ENCODE data around the gene CD24. TPM values are rescaled to one million over a fixed set of nuclear protein-coding genes. Genes with fewer than 3 reads are reported as not detected.

The CD24 gene
- total and polyA plus RNA-seq, 2 of the 8 experiments (the other 6 are each of a cell fraction or from before 2014, with no cell fraction given), result 2,134 to 2,327 TPM

GRCh38 chr6:106961801-106962200 lies 12.7 kb downstream of the CD24 start:
- Histone ChIP-seq H3K56ac (replicated peaks; ENCODE audit: insufficient read length, low read depth, low read length) (no peak overlapping the region), H2AK5ac (ENCODE audit: low read depth, low read length) (no peak overlapping the region), H4K20me1 (replicated peaks in 1 of 2; ENCODE audit: control insufficient read depth in 1 of 2, insufficient read depth in 2 of 2, low read length in 2 of 2) (no peaks in the 10 kb centered on the region), H2BK5ac (ENCODE audit: low read depth, low read length) (no peak overlapping the region), H3K79me2 (ENCODE audit: control insufficient read depth in 1 of 2, insufficient read depth in 2 of 2, low read length in 2 of 2) (no peaks in the 10 kb centered on the region), H2BK120ac (replicated peaks; ENCODE audit: low read depth, low read length) (no peak overlapping the region), H2AFZ (ENCODE audit: low read length) (no peak overlapping the region), H3K14ac (ENCODE audit: insufficient read length) (no peak overlapping the region), H3K23ac (ENCODE audit: insufficient read length) (no peak overlapping the region), H3K18ac (ENCODE audit: extremely low read depth, low read length) (no peak overlapping the region), H4K8ac (ENCODE audit: extremely low read depth, insufficient read depth, low read length) (no peak overlapping the region), H3K36me3 (ENCODE audit: control insufficient read depth in 2 of 4, insufficient read depth in 4 of 4, low read length in 3 of 4) (no peaks in the 10 kb centered on the region), H3K9ac (replicated peaks in 1 of 4; ENCODE audit: extremely low read depth in 1 of 4, low read depth in 3 of 4, low read length in 3 of 4) (no peak overlapping the region), H3K23me2 (ENCODE audit: low read depth, low read length) (no peaks in the 10 kb centered on the region), H3K9me3 (ENCODE audit: insufficient read depth in 2 of 2, low read depth in 1 of 2, low read length in 1 of 2) (no peaks in the 10 kb centered on the region; a peak in 1 of 4 replicates), H2BK12ac (ENCODE audit: low read depth, low read length) (no peak overlapping the region), H4K91ac (replicated peaks; ENCODE audit: insufficient read length, low read length) (no peak overlapping the region), H4K5ac (ENCODE audit: insufficient read length, low read depth, low read length) (no peak overlapping the region), H3K4ac (replicated peaks; ENCODE audit: insufficient read length, low read depth, low read length) (no peak overlapping the region), H2BK20ac (ENCODE audit: low read length) (no peak overlapping the region), H3K4me2 (ENCODE audit: insufficient read depth in 1 of 2, low read depth in 2 of 2, low read length in 2 of 2) (no peak overlapping the region), H2BK15ac (ENCODE audit: low read length) (no peak overlapping the region), H3K4me1 (replicated peaks in 1 of 4; ENCODE audit: control insufficient read depth in 3 of 4, insufficient read depth in 4 of 4, low read length in 3 of 4) (no peaks in the 10 kb centered on the region), H3K79me1 (ENCODE audit: low read depth, low read length) (no peaks in the 10 kb centered on the region), H3K4me3 (ENCODE audit: extremely low read depth in 1 of 4, insufficient read depth in 2 of 4, low read depth in 3 of 4, low read length in 4 of 4) (no peak overlapping the region), H3K27me3 (replicated peaks in 1 of 4; ENCODE audit: control insufficient read depth in 3 of 4, extremely low read depth in 1 of 4, insufficient read depth in 3 of 4, low read length in 3 of 4) (no peaks in the 10 kb centered on the region), H3K27ac (ENCODE audit: low read depth, low read length) (no peak overlapping the region)
- 95% methylated on average over 2 of the region's 2 CpGs; no CpG with 5 or more reads in 1 of the 2 experiments for WGBS, 2 experiments (ENCODE audit: extremely low coverage in 1 of 2, insufficient coverage in 1 of 2, insufficient read length in 1 of 2, insufficient replicate concordance in 2 of 2, low coverage in 1 of 2, low lambda C conversion rate in 2 of 2, missing lambda C conversion rate in 1 of 2)
- FAIRE-seq (no peak), DNase-seq (ENCODE audit: low read depth in 1 of 2, low spot score in 2 of 2) (no peak)
- ChIA-PET POLR2A (ENCODE audit: partially characterized antibody) (interaction anchor here (0.7 to 2.8 kb wide), 3 partner anchors 10 to 784 kb away, joined by 3 to 8 read pairs (median 8); no protein-coding TSS in a partner anchor), CTCF (ENCODE audit: partially characterized antibody) (interaction anchor here (1.1 to 1.2 kb wide), 2 partner anchors 17 to 395 kb away, joined by 3 read pairs; no protein-coding TSS in a partner anchor)
- TF ChIP-seq POLR2AphosphoS5 (IDR thresholded peaks at IDR 0.05; ENCODE audit: low read depth, low read length) (no peak), CTCF (IDR thresholded peaks at IDR 0.05; ENCODE audit: control extremely low read depth in 1 of 3, insufficient read depth in 1 of 3, low read depth in 1 of 3, low read length in 3 of 3) (no peak), MAX (IDR thresholded peaks at IDR 0.05) (no peak), RFX5 (IDR thresholded peaks at IDR 0.05; ENCODE audit: borderline replicate concordance, low read depth, low read length) (no peak), MAFK (IDR thresholded peaks at IDR 0.05; ENCODE audit: low read depth, low read length) (no peak), EP300 (IDR thresholded peaks at IDR 0.05; ENCODE audit: borderline replicate concordance in 1 of 2, low read depth in 2 of 2, low read length in 2 of 2) (no peak), KDM1A (IDR thresholded peaks at IDR 0.05; ENCODE audit: borderline replicate concordance, low read length) (no peak), TAF1 (IDR thresholded peaks at IDR 0.05; ENCODE audit: low read depth, low read length) (no peak), CHD1 (IDR thresholded peaks at IDR 0.05; ENCODE audit: low read depth, low read length) (no peak), ZNF274 (IDR thresholded peaks at IDR 0.05; ENCODE audit: borderline replicate concordance, extremely low read depth, low read length) (no peak), BRCA1 (IDR thresholded peaks at IDR 0.05; ENCODE audit: low read depth, low read length) (no peak), POU5F1 (IDR thresholded peaks at IDR 0.05; ENCODE audit: low read depth, low read length) (no peak)

Data from H1 (cell line).